GM12892 (cell line): Measurements from ENCODE around the gene ITGB1BP2.

ENCODE experiments used
- POLR2A ChIP-seq: IDR thresholded peaks from 2 replicates; pipeline ENCODE4 v1.6.1; 2011; ENCODE audit warnings: low read depth, low read length, control low read depth
- POLR2AphosphoS5 ChIP-seq: IDR thresholded peaks from 2 replicates; pipeline ENCODE4 v1.6.1; 2011; ENCODE audit warnings: low read depth, low read length, control low read depth

GRCh38 chrX:71292669-71293365, 8.7 kb upstream of the ITGB1BP2 start:
- TF ChIP-seq POLR2A, result no peak
- no peak for TF ChIP-seq POLR2AphosphoS5
